Measurements from ENCODE around the gene UTP4.

UTP4 gene

GRCh38 chr16:69180011-69180338, 47.5 kb downstream of the UTP4 start:
- DNase-seq, result no peak

- DNase-seq, result no peak
Observed at GRCh38 chr16:69182730-69183416, 50.4 kb downstream of the UTP4 start.

- peak; percentile 88 for DNase-seq
Observed at GRCh38 chr16:69186642-69187445, 54.4 kb downstream of the UTP4 start, which contains the start of gene SNTB2. TSS of gene SNTB2 (plus strand) at chr16:69187164. CDS start at chr16:69187167, 3 bp downstream.

- peak; percentile 25 for DNase-seq
Observed at GRCh38 chr16:69187446-69188235, 55.2 kb downstream of the UTP4 start.

DNA sequence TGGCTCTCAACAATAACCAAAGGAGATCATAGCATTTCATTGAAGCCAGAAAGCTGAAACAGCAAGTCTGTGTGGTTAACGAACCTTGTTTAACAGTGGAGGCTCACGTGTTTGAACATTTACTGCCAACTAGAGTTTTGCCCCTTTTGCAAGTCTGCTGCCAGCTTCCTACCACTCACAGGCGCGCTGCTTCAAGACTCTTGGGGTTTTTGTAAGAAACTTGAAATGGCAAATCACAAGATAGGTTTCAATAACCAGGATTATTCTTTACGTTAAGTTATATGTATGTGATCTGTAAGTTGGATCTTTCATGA, 55.7 kb downstream of the UTP4 start:
- DNase-seq, result no peak

DNA sequence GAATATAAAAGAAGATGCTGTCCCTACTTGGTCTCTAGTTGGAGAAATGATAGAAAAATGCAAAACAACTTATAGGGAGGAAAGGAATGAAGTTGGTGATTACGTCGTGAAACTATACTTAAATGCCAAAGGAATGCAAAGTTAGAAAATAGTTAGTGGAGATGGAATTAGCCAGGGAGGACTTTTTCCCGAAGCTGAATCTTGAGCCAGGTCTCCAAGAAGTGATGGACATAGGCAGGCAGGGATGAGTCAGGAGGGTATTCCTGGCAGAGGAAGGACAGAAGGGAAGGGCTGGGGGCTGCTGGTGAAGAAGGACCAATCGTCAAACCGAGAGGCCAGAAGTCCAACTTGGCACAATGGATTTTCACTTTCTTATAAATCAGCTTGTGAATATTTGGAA, 56.3 kb downstream of the UTP4 start:
- DNase-seq, result peak; percentile 70

GRCh38 chr16:69190046-69190588, 57.7 kb downstream of the UTP4 start:
- peak; percentile 31 for DNase-seq

DNA sequence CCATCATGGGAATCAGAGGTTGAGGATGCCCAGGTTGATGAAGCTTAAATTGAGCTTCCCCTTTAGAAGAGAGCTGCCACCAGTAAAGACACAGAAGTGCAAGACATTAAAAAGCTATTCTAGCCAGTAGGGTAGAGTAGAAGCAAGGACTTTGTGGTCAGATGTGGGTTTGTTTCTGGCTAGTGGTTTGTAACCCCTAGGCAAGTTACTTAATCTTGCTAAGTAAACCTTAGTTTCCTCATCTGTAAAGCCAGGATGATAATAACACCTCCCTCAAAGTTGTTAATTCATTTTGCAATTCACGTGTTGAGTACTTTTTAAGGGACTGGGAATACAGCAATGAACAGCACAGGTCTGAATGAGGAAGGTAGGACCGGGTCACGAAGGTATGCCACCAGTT, 58.1 kb downstream of the UTP4 start:
- DNase-seq, result no peak

DNA sequence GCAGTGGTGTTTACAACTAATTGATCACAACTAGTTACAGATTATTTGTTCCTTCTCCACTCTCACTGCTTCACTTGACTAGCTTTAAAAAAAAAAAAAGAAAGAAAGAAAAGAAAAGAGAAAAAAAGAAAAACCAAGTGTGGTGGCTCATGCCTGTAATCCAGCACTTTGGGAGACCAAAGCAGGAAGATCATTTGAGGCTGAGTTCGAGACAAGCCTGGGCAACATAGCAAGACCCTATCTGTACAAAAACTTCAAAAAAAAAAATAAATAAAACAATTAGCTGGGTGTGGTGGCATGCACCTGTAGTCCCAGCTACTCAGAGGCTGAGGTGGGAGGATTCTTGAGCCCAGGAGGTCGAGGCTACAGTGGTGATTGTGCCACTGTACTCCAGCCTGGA, 58.7 kb downstream of the UTP4 start:
- no peak for DNase-seq

- DNase-seq, result peak; percentile 28
Observed at GRCh38 chr16:69193855-69194254, 61.4 kb downstream of the UTP4 start.

DNA sequence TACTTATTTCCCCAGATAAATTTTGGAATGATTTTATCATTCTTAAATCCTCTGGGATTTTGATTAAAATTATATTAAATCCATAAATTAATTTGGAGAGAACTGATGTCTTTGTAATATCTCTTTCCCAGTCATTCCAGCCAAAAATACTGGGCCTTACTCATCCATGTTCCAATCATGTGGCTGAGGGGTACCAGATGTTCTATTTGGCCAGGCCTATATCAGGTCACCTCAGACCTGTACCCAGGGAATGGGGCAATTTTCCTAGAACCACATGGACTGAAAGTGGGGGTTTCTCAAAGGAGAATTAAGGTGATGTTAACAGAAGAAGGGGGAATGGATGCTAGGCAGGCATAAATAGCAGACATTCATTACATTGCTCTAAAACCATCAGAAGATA, 62.0 kb downstream of the UTP4 start:
- no peak for DNase-seq

DNA sequence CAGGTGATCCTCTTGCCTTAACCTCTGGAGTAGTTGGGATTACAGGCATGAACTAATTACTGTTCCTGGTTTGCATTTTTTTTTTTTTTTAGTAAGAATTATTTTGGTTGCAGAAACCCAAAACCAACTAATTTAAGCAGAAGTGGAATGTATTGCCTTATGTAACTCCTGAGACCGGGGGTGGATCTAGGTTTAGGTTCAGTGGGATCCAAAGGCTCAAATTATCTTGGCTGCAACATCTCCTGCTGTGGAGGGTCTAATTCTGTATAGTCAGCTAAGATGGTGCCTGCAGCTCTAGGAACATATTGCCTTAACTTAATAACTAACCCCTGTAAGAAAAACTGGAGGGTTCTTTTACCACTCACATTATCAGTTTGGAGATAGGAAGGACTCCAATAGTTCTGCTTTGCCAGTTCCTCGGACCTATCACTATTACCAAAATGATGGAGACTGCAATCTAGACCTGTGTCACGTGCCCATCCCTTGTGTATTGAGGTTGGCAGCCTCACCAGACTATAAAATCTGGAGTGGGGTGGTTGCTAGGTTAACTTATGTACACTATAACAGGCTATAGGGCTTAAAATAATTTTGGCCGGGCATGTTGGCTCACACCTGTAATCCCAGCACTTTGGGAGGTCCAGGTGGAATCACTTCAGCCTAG, 63.0 kb downstream of the UTP4 start:
- no peak for DNase-seq

DNA sequence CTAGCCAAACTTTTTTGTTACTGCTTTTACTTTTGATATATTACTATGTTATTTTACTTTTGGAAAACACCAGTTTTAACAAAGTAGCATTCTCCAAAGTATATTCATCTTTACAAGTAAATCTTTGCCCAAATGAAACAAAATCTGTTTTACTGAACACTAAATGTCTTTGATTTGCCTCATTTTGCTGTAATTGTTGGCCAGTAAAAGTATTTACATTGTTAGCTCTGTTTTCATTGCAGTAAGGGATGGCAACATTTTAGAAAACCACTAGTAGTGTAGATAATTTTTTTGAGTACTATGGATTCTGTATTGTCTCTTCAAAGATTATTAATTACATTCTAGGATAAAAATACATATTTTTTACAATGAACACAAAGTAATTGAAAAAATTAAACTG, 65.1 kb downstream of the UTP4 start:
- DNase-seq, result no peak

GRCh38 chr16:69199382-69199781, 66.9 kb downstream of the UTP4 start:
- peak; percentile 39 for DNase-seq

DNA sequence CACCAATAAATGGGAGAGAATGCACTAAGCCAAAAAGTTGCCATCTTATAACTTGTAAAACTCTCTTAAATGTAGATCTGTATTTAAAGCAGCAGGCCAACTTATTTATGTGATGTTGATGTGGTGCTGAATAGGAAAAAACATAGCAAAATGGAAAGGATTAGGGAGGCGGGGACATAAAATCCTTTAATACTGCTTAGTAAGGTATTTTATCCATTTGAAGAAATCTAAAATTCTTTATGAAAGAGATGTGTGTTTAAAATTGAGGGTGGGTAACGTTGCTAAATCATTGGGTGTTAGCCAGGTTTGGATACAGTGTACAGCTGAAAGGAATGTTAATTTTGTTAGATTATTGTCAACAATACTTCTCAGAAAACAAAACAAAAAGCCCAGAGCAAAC, 68.8 kb downstream of the UTP4 start:
- DNase-seq, result no peak

GRCh38 chr16:69201787-69202186, 69.3 kb downstream of the UTP4 start:
- DNase-seq, result no peak

- DNase-seq, result no peak
Observed at GRCh38 chr16:69204172-69204571, 71.7 kb downstream of the UTP4 start.

GRCh38 chr16:69209735-69210134, 77.3 kb downstream of the UTP4 start:
- DNase-seq, result no peak

- DNase-seq, result peak; percentile 53
Observed at GRCh38 chr16:69217433-69217832, 85.0 kb downstream of the UTP4 start.
